IMR-90 (cell line): ENCODE data around the gene KRTAP10-1. TPM values are rescaled to one million over a fixed set of nuclear protein-coding genes. Genes with fewer than 3 reads are reported as not detected.

Experiments used
- ATAC-seq: fragments of 200-7000 bp; cut with Tn5 transposase; 2 replicates; pipeline ENCODE4 v1.9.1; 2020; ENCODE audit warnings: low read depth, mild to moderate bottlenecking, moderate library complexity
- BruUV-seq: library from RNA; stranded (reverse); fragments of 400-500 nt; replicated peaks from 2 replicates; lab custom pipeline; 2021; lab: Mats Ljungman, UMichigan
- CTCF ChIA-PET: fragments of 300-600 bp; formaldehyde crosslinking; extraction: SDS; loops from one replicate; lab custom pipeline; 2021; ENCODE audit warnings: antibody characterized with exemption; lab: Yijun Ruan, JAX
- POLR2A ChIA-PET: fragments of 300-600 bp; sonication (Branson Sonifier 250); formaldehyde crosslinking; loops from one replicate; lab custom pipeline; 2022; ENCODE audit warnings: antibody characterized with exemption; ENCODE audit not compliant: unreplicated experiment; lab: Charles Lee
- DNase-seq: peaks from one replicate; pipeline ENCODE4 v3.0.0; 2013
- H2AFZ ChIP-seq: replicated peaks from 2 replicates; pipeline ENCODE3; 2013; ENCODE audit warnings: low read length, mild to moderate bottlenecking; ENCODE audit not compliant: poor library complexity
- H2AK5ac ChIP-seq: 2 replicates; pipeline ENCODE4 v1.6.1; 2013; ENCODE audit warnings: low read depth, low read length, inconsistent platforms
- H2AK9ac ChIP-seq: replicated peaks from 2 replicates; pipeline ENCODE3; 2013; ENCODE audit warnings: mild to moderate bottlenecking, low read depth, low read length, moderate library complexity; ENCODE audit not compliant: poor library complexity
- H2BK120ac ChIP-seq: 2 replicates; pipeline ENCODE4 v1.6.1; 2013; ENCODE audit warnings: low read depth, low read length, inconsistent platforms
- H2BK15ac ChIP-seq: 3 replicates; pipeline ENCODE4 v1.6.1; 2013; ENCODE audit warnings: low read depth, low read length, inconsistent platforms
- H2BK20ac ChIP-seq: 2 replicates; pipeline ENCODE4 v1.6.1; 2013; ENCODE audit warnings: low read depth, mild to moderate bottlenecking, inconsistent platforms, low read length, moderate library complexity
- H2BK5ac ChIP-seq: 2 replicates; pipeline ENCODE4 v1.6.1; 2013; ENCODE audit warnings: mild to moderate bottlenecking, low read depth, low read length, inconsistent platforms; ENCODE audit not compliant: poor library complexity, severe bottlenecking
- H3K14ac ChIP-seq: replicated peaks from 2 replicates; pipeline ENCODE4 v1.6.1; 2013; ENCODE audit warnings: low read depth, low read length, inconsistent platforms
- H3K18ac ChIP-seq: 2 replicates; pipeline ENCODE4 v1.6.1; 2013; ENCODE audit warnings: low read depth, low read length, control low read depth
- H3K23ac ChIP-seq: 2 replicates; pipeline ENCODE4 v1.6.1; 2013; ENCODE audit warnings: low read depth, low read length, inconsistent platforms
- H3K27ac ChIP-seq: 2 replicates; pipeline ENCODE4 v1.5.1; 2013; ENCODE audit warnings: mild to moderate bottlenecking, control low read depth, low read length; ENCODE audit not compliant: insufficient read depth
- H3K27me3 ChIP-seq: 2 replicates; pipeline ENCODE4 v1.6.1; 2013; ENCODE audit warnings: low read length; ENCODE audit not compliant: control insufficient read depth, insufficient read depth
- H3K36me3 ChIP-seq: 2 replicates; pipeline ENCODE4 v1.6.1; 2013; ENCODE audit warnings: low read length, mixed read lengths; ENCODE audit not compliant: control insufficient read depth, insufficient read depth
- H3K4ac ChIP-seq: 2 replicates; pipeline ENCODE4 v1.6.1; 2013; ENCODE audit warnings: low read depth, low read length, inconsistent platforms
- H3K4me1 ChIP-seq: 2 replicates; pipeline ENCODE4 v1.6.1; 2013; ENCODE audit warnings: low read length, mixed read lengths; ENCODE audit not compliant: control insufficient read depth, insufficient read depth
- H3K4me2 ChIP-seq: 2 replicates; pipeline ENCODE4 v1.6.1; 2013; ENCODE audit warnings: low read depth, mild to moderate bottlenecking, control low read depth, low read length, moderate library complexity
- H3K4me3 ChIP-seq: 2 replicates; pipeline ENCODE4 v1.5.1; 2013; ENCODE audit warnings: low read depth, mild to moderate bottlenecking, control low read depth, low read length, moderate library complexity; ENCODE audit not compliant: insufficient read depth
- H3K56ac ChIP-seq: 2 replicates; pipeline ENCODE4 v1.6.1; 2013; ENCODE audit warnings: low read length, inconsistent platforms; ENCODE audit not compliant: insufficient read depth; ENCODE audit errors: extremely low read depth
- H3K79me1 ChIP-seq, 2 experiments: 2 replicates each; pipeline ENCODE4 v1.6.1; 2013; ENCODE audit warnings: low read length in 2 of 2, inconsistent platforms in 1 of 2, low read depth in 1 of 2
- H3K9ac ChIP-seq: 2 replicates; pipeline ENCODE4 v1.6.1; 2013; ENCODE audit warnings: low read depth, low read length, control low read depth
- H3K9me1 ChIP-seq: 2 replicates; pipeline ENCODE4 v1.6.1; 2013; ENCODE audit warnings: low read length, inconsistent platforms; ENCODE audit not compliant: insufficient read depth
- H3K9me3 ChIP-seq: 2 replicates; pipeline ENCODE4 v1.6.1; 2013; ENCODE audit warnings: low read length; ENCODE audit not compliant: control insufficient read depth, insufficient read depth
- H4K20me1 ChIP-seq: 2 replicates; pipeline ENCODE4 v1.6.1; 2013; ENCODE audit warnings: low read length, inconsistent platforms; ENCODE audit not compliant: insufficient read depth
- H4K5ac ChIP-seq: 2 replicates; pipeline ENCODE4 v1.6.1; 2013; ENCODE audit warnings: mild to moderate bottlenecking, low read depth, low read length, control low read depth
- H4K8ac ChIP-seq, 2 experiments: 2 replicates each; pipeline ENCODE4 v1.6.1; 2013; ENCODE audit warnings: low read depth in 2 of 2, low read length in 2 of 2, control low read depth in 1 of 2, inconsistent platforms in 1 of 2
- H4K91ac ChIP-seq: 2 replicates; pipeline ENCODE4 v1.6.1; 2013; ENCODE audit warnings: low read depth, low read length, inconsistent platforms; ENCODE audit not compliant: insufficient read depth
- BHLHE40 ChIP-seq: fragments of 150-350 bp; IDR thresholded peaks from 2 replicates; pipeline ENCODE4 v1.6.1; 2016; ENCODE audit warnings: mild to moderate bottlenecking, low read depth, low read length
- CEBPB ChIP-seq: IDR thresholded peaks from 2 replicates; pipeline ENCODE4 v1.6.1; 2012; ENCODE audit warnings: low read depth, low read length, improper control_type of control experiment
- CHD1 ChIP-seq: IDR thresholded peaks from 2 replicates; pipeline ENCODE4 v1.6.1; 2012; ENCODE audit warnings: low read depth, low read length, improper control_type of control experiment
- CTCF ChIP-seq: conservative IDR thresholded peaks from 2 replicates; pipeline ENCODE4 v1.5.1; 2012; ENCODE audit warnings: mild to moderate bottlenecking, low read depth, low read length, improper control_type of control experiment
- FOS ChIP-seq: fragments of 150-350 bp; IDR thresholded peaks from 2 replicates; pipeline ENCODE4 v1.6.1; 2016; ENCODE audit warnings: low read depth, low read length
- RAD21 ChIP-seq: IDR thresholded peaks from 2 replicates; pipeline ENCODE4 v1.6.1; 2012; ENCODE audit warnings: low read length, improper control_type of control experiment
- RCOR1 ChIP-seq: IDR thresholded peaks from 2 replicates; pipeline ENCODE4 v1.6.1; 2012; ENCODE audit warnings: mild to moderate bottlenecking, low read length, improper control_type of control experiment; ENCODE audit not compliant: insufficient replicate concordance
- RFX5 ChIP-seq: IDR thresholded peaks from 2 replicates; pipeline ENCODE4 v1.8.0; 2012; ENCODE audit warnings: low read depth, mild to moderate bottlenecking, low read length, moderate library complexity
- SMC3 ChIP-seq: fragments of 150-350 bp; IDR thresholded peaks from 2 replicates; pipeline ENCODE4 v1.6.1; 2016; ENCODE audit warnings: low read depth, mild to moderate bottlenecking, antibody characterized with exemption, low read length, moderate library complexity
- WGBS, 2 experiments: methylation state at CpG; one replicate each; pipeline versions ENCODE4 v1.1.5 to v1.1.7; 2013; ENCODE audit warnings: missing lambda C conversion rate in 2 of 2; ENCODE audit not compliant: insufficient read length in 1 of 2; ENCODE audit errors: extremely low coverage in 2 of 2; 5-methylcytosine and 5-hydroxymethylcytosine counted together
- dilution Hi-C: fragments of 300-500 bp; cut with HindIII; formaldehyde crosslinking; loops from one replicate; pipeline ENCODE4 v1.14.3; 2018; ENCODE audit warnings: low sequenced_read_pairs; ENCODE audit not compliant: unreplicated experiment
- in situ Hi-C: fragments of 300-500 bp; cut with MboI; formaldehyde crosslinking; loops from 3 replicates; pipeline ENCODE4 v1.14.3; 2019; ENCODE audit warnings: low sequenced_read_pairs, inconsistent platforms, mixed read lengths
- intact Hi-C: fragments of 100-400 bp; cut with micrococcal nuclease; formaldehyde crosslinking; loops from 2 replicates; pipeline ENCODE4 v1.10.0; 2022
- polyA plus RNA-seq, 3 experiments: library from polyadenylated mRNA; depleted of rRNA; stranded (reverse); fragments of >200 nt; gene quantifications; 2 replicates each; pipeline ENCODE4 v1.2.3, GENCODE V29; 2012; ENCODE audit warnings: low replicate concordance in 1 of 3
- total RNA-seq: library from RNA; depleted of rRNA; stranded (reverse); fragments of >200 nt; gene quantifications from 2 replicates; pipeline ENCODE4 v1.2.3, GENCODE V29; 2012

The KRTAP10-1 gene
- total and polyA plus RNA-seq, 2 of the 4 experiments (the other 2 are of a cell fraction): not detected

- no peak for TF ChIP-seq RCOR1
These were observed 37.6 kb downstream of the KRTAP10-1 start (continued) for GRCh38 chr21:44502171-44502958.

DNA sequence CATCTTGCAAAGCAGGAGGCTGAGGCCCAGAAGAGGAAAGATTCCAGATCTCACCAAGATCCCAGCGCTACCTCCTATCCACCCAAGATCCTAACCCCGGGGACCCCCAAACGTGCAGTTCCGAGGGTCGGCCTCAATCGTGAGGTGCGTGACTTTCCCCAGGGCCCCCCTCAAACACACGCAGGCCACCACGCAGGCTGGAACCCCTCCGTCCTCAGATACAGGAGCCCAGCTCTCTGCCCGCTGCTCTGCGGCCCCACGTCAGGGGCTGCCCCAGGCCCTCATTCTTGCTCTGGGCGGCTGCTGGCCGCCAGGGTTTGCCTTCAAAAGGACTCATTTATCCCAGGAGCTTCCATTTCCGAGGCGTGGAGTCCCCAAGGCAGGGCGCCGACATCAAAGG lies 39.9 kb downstream of the KRTAP10-1 start:
- dilution Hi-C loops (no loop called here), intact Hi-C loops (no loop called here), in situ Hi-C loops (loop anchor here (25.0 kb wide), 1 partner anchor 437 kb away; the partner anchor contains the start of gene SLX9)
- no peak overlapping the region for H3K9ac ChIP-seq
- TF ChIP-seq FOS (no peak), RFX5 (no peak), RAD21 (no peak), CTCF (no peak), CEBPB (no peak), SMC3 (no peak), RCOR1 (no peak), BHLHE40 (no peak), CHD1 (no peak)
- no peaks in the 10 kb centered on the region for H3K4me1 ChIP-seq
- no peak overlapping the region for H2BK5ac ChIP-seq
- no peaks in the 10 kb centered on the region for H3K9me3 ChIP-seq
- no peak overlapping the region for H3K56ac ChIP-seq
- ChIA-PET POLR2A (no interaction called here), CTCF (no interaction called here)
- no peak overlapping the region for H2AK5ac ChIP-seq
- no peak overlapping the region for H3K4me2 ChIP-seq
- no peak overlapping the region for H4K5ac ChIP-seq
- no peak overlapping the region for H4K8ac ChIP-seq
- WGBS, 2 experiments: 58% methylated on average over 10 of the region's 19 CpGs; no CpG with 5 or more reads in 1 of the 2 experiments
- H3K9me1 ChIP-seq: no peaks in the 10 kb centered on the region
- H2BK120ac ChIP-seq: no peak overlapping the region
- H4K20me1 ChIP-seq: no peaks in the 10 kb centered on the region
- H3K14ac ChIP-seq: no peak overlapping the region
- H3K27ac ChIP-seq: no peak overlapping the region
- no peaks in the 10 kb centered on the region for H3K79me1 ChIP-seq
- peaks cover 26% of the 10 kb centered on the region for H3K27me3 ChIP-seq
- H2BK20ac ChIP-seq: no peak overlapping the region
- H3K36me3 ChIP-seq: no peaks in the 10 kb centered on the region
- no peak overlapping the region for H3K4ac ChIP-seq
- H3K4me3 ChIP-seq: no peak overlapping the region
- ATAC-seq (no peak), DNase-seq (no peak)
- H2AFZ ChIP-seq: no peak overlapping the region
- no peak overlapping the region for H3K18ac ChIP-seq
- no peak overlapping the region for H3K23ac ChIP-seq
- H2AK9ac ChIP-seq: no peak overlapping the region
- no peak overlapping the region for H2BK15ac ChIP-seq
- H4K91ac ChIP-seq: no peak overlapping the region
- no TSS peak for BruUV-seq
